Measurements from ENCODE around the gene IFNA1.

- TF ChIP-seq CTCF (IDR thresholded peaks at IDR 0.05), result no peak
- TF ChIP-seq POLR2A (IDR thresholded peaks at IDR 0.05), result no peak
These were observed 37.2 kb downstream of the IFNA1 start for GRCh38 chr9:21477466-21477865.

All from adrenal gland (tissue), 5 donors.